ENCODE measurements around the gene WDFY4. TPM values are rescaled to one million over a fixed set of nuclear protein-coding genes. Genes with fewer than 3 reads are reported as not detected.

The WDFY4 gene
- polyA plus RNA-seq, 1 donor (not counting 4 experiments of a cell fraction or from before 2014, with no cell fraction given): 0.04 TPM

DNA sequence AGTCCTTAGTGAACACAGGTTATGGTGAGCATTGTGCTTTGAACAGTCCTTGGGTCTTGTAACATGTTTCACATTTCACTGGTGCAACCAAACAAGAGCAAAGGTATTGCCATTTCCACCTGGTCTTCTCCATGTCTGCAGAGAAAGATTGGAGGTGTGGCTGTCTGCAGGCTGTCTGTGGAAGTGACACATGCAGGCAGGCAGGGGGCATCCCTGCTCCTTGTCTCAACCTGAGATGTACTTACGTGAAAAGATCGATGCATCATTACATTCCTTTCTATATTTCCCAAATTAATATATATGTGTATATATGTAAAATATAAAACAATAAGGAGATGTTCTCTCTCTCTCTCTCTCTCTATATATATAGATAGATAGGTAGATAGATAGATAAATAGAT lies 200.7 kb downstream of the WDFY4 start:
- H2AFZ ChIP-seq (ENCODE audit: control insufficient read depth, low read length): no peak overlapping the region
- H3K4me1 ChIP-seq (ENCODE audit: control insufficient read depth, extremely low read depth, insufficient read depth, low read length): no peaks in the 10 kb centered on the region
- no peak overlapping the region for H3K9ac ChIP-seq (ENCODE audit: control insufficient read depth, extremely low read depth, insufficient read depth, low read length)
- TF ChIP-seq, protein P1, sequence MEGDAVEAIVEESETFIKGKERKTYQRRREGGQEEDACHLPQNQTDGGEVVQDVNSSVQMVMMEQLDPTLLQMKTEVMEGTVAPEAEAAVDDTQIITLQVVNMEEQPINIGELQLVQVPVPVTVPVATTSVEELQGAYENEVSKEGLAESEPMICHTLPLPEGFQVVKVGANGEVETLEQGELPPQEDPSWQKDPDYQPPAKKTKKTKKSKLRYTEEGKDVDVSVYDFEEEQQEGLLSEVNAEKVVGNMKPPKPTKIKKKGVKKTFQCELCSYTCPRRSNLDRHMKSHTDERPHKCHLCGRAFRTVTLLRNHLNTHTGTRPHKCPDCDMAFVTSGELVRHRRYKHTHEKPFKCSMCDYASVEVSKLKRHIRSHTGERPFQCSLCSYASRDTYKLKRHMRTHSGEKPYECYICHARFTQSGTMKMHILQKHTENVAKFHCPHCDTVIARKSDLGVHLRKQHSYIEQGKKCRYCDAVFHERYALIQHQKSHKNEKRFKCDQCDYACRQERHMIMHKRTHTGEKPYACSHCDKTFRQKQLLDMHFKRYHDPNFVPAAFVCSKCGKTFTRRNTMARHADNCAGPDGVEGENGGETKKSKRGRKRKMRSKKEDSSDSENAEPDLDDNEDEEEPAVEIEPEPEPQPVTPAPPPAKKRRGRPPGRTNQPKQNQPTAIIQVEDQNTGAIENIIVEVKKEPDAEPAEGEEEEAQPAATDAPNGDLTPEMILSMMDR (optimal IDR thresholded peaks at IDR 0.05 in 1 of 3, IDR thresholded peaks at IDR 0.05 in 1 of 3, conservative IDR thresholded peaks at IDR 0.05 in 1 of 3; ENCODE audit: extremely low read depth in 1 of 3, insufficient read depth in 2 of 3, low read length in 3 of 3): peak; percentile 38 to 72 (median 51)
- no peak for TF ChIP-seq EZH2 (IDR thresholded peaks at IDR 0.05; ENCODE audit: low read length)
- H3K9me1 ChIP-seq (ENCODE audit: control insufficient read depth, extremely low read depth, insufficient read depth, low read length): no peaks in the 10 kb centered on the region
- H3K36me3 ChIP-seq (ENCODE audit: control insufficient read depth in 2 of 2, extremely low read depth in 1 of 2, insufficient read depth in 2 of 2, low read length in 2 of 2): no peaks in the 10 kb centered on the region
- no peaks in the 10 kb centered on the region for H4K20me1 ChIP-seq (ENCODE audit: control insufficient read depth, extremely low read depth, insufficient read depth, low read length)
- H3K4me2 ChIP-seq (ENCODE audit: control insufficient read depth, extremely low read depth, insufficient read depth, low read depth, low read length): no peak overlapping the region
- H3K27ac ChIP-seq (ENCODE audit: control insufficient read depth, insufficient read depth, low read length): no peak overlapping the region
- dilution Hi-C loops (cut with MboI; ENCODE audit: extremely low pct_ligation_motif_present, low sequenced_read_pairs): no loop called here
- H3K9me3 ChIP-seq (ENCODE audit: control insufficient read depth, low read depth, low read length): no peaks in the 10 kb centered on the region
- DNase-seq (ENCODE audit: low read depth, low spot score) (no peak), FAIRE-seq (no peak)
- no peaks in the 10 kb centered on the region for H3K79me2 ChIP-seq (ENCODE audit: control insufficient read depth, insufficient read depth, low read length)
- H3K4me3 ChIP-seq (ENCODE audit: control insufficient read depth in 2 of 3, extremely low read depth in 1 of 3, insufficient read depth in 2 of 3, low read depth in 1 of 3, low read length in 3 of 3): no peak overlapping the region
- H3K27me3 ChIP-seq (ENCODE audit: control insufficient read depth, extremely low read depth, insufficient read depth, low read length): no peaks in the 10 kb centered on the region

DNA sequence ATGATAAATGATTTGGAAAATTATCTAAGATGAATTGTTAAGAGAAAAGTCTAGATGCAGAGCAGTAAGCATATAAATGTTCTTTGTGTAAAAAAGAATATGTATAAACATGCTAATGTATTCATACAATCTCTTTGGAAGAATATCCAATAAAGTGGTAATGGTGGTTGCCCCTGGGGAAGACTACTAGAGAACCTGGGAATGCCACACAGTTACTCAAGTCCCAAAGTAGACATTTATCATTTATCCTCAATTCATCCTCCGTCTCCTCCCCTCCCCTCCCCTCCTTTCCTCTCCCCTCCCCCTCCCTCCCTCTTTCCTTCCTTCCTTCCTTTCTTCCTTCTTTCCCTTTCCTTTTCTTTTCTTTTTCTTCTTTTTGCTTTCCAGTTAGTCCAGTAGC lies 203.3 kb downstream of the WDFY4 start:
- Histone ChIP-seq H3K27me3 (ENCODE audit: control insufficient read depth, extremely low read depth, insufficient read depth, low read length) (no peaks in the 10 kb centered on the region), H3K79me2 (ENCODE audit: control insufficient read depth, insufficient read depth, low read length) (no peaks in the 10 kb centered on the region), H3K9me1 (ENCODE audit: control insufficient read depth, extremely low read depth, insufficient read depth, low read length) (no peaks in the 10 kb centered on the region), H3K4me1 (ENCODE audit: control insufficient read depth, extremely low read depth, insufficient read depth, low read length) (no peaks in the 10 kb centered on the region), H3K4me2 (ENCODE audit: control insufficient read depth, extremely low read depth, insufficient read depth, low read depth, low read length) (no peak overlapping the region), H2AFZ (ENCODE audit: control insufficient read depth, low read length) (no peak overlapping the region), H3K9me3 (ENCODE audit: control insufficient read depth, low read depth, low read length) (no peaks in the 10 kb centered on the region), H3K36me3 (ENCODE audit: control insufficient read depth in 2 of 2, extremely low read depth in 1 of 2, insufficient read depth in 2 of 2, low read length in 2 of 2) (no peaks in the 10 kb centered on the region), H4K20me1 (ENCODE audit: control insufficient read depth, extremely low read depth, insufficient read depth, low read length) (no peaks in the 10 kb centered on the region), H3K9ac (ENCODE audit: control insufficient read depth, extremely low read depth, insufficient read depth, low read length) (no peak overlapping the region), H3K4me3 (ENCODE audit: control insufficient read depth in 2 of 3, extremely low read depth in 1 of 3, insufficient read depth in 2 of 3, low read depth in 1 of 3, low read length in 3 of 3) (no peak overlapping the region), H3K27ac (ENCODE audit: control insufficient read depth, insufficient read depth, low read length) (no peak overlapping the region)
- dilution Hi-C loops (cut with MboI; ENCODE audit: extremely low pct_ligation_motif_present, low sequenced_read_pairs): no loop called here
- FAIRE-seq (no peak), DNase-seq (ENCODE audit: low read depth, low spot score) (no peak)
- TF ChIP-seq, protein P1 (optimal IDR thresholded peaks at IDR 0.05 in 1 of 3, IDR thresholded peaks at IDR 0.05 in 1 of 3, conservative IDR thresholded peaks at IDR 0.05 in 1 of 3; ENCODE audit: extremely low read depth in 1 of 3, insufficient read depth in 2 of 3, low read length in 3 of 3): no peak
- no peak for TF ChIP-seq EZH2 (IDR thresholded peaks at IDR 0.05; ENCODE audit: low read length)

Data from keratinocyte (primary cell).